Liver (tissue), 9 donors: ENCODE data around the gene MTA2. TPM values are rescaled to one million over a fixed set of nuclear protein-coding genes. Genes with fewer than 3 reads are reported as not detected.

Experiments used
- DNase-seq: peaks from one replicate; pipeline ENCODE4 v3.0.0-alpha.2; 2017; ENCODE audit warnings: low spot score
- H3K27ac ChIP-seq, 2 donors: one replicate each; pipeline ENCODE4 v1.7.0; 2013; ENCODE audit warnings: inconsistent platforms in 2 of 2, low read length in 2 of 2, control low read depth in 1 of 2, low read depth in 1 of 2, mild to moderate bottlenecking in 1 of 2
- H3K27me3 ChIP-seq, 4 donors: one replicate each; pipeline versions ENCODE4 v1.6.1 to v1.7.0; 2013; ENCODE audit warnings: low read length in 3 of 4, inconsistent platforms in 1 of 4, mild to moderate bottlenecking in 1 of 4, moderate library complexity in 1 of 4; ENCODE audit not compliant: control insufficient read depth in 4 of 4, insufficient read depth in 4 of 4
- H3K36me3 ChIP-seq, 4 donors: one replicate each; pipeline versions ENCODE4 v1.6.1 to v1.7.0; 2013; ENCODE audit warnings: low read length in 3 of 4, mild to moderate bottlenecking in 3 of 4, low read depth in 1 of 4, moderate library complexity in 1 of 4; ENCODE audit not compliant: control insufficient read depth in 4 of 4, insufficient read depth in 3 of 4
- H3K4me1 ChIP-seq, 4 donors: one replicate each; pipeline versions ENCODE4 v1.6.1 to v1.7.0; 2013; ENCODE audit warnings: low read length in 3 of 4, mild to moderate bottlenecking in 3 of 4, moderate library complexity in 1 of 4; ENCODE audit not compliant: control insufficient read depth in 4 of 4, insufficient read depth in 4 of 4
- H3K4me3 ChIP-seq, 3 donors: one replicate each; pipeline versions ENCODE4 v1.6.1 to v1.7.0; 2013; ENCODE audit warnings: low read length in 3 of 3, control low read depth in 1 of 3, low read depth in 1 of 3, mild to moderate bottlenecking in 1 of 3
- H3K9ac ChIP-seq, 2 donors: one replicate each; pipeline ENCODE4 v1.7.0; 2013; ENCODE audit warnings: low read length in 2 of 2, mild to moderate bottlenecking in 2 of 2, moderate library complexity in 2 of 2, control low read depth in 1 of 2, low read depth in 1 of 2
- H3K9me3 ChIP-seq, 4 donors: one replicate each; pipeline versions ENCODE4 v1.6.1 to v1.7.0; 2013; ENCODE audit warnings: low read length in 3 of 4; ENCODE audit not compliant: control insufficient read depth in 4 of 4
- CTCF ChIP-seq: fragments of 150-350 bp; IDR thresholded peaks from 2 replicates; pipeline ENCODE4 v1.5.1; 2017; ENCODE audit warnings: improper control_type of control experiment, low read depth, low read length; ENCODE audit not compliant: missing input control
- EGR1 ChIP-seq, 2 donors: IDR thresholded peaks; 2 replicates each; pipeline ENCODE4 v1.6.1; 2016 to 2018; ENCODE audit warnings: antibody characterized with exemption in 2 of 2, low read depth in 2 of 2
- FOXA1 ChIP-seq: IDR thresholded peaks from 2 replicates; pipeline ENCODE4 v1.6.1; 2016; ENCODE audit warnings: antibody characterized with exemption
- FOXA2 ChIP-seq: IDR thresholded peaks from 2 replicates; pipeline ENCODE4 v1.6.1; 2016; ENCODE audit warnings: antibody characterized with exemption
- GABPA ChIP-seq, 2 donors: IDR thresholded peaks in 1 of 2; conservative IDR thresholded peaks in 1 of 2; 2 replicates each; pipeline ENCODE4 v1.6.1; 2016; ENCODE audit warnings: antibody characterized with exemption in 2 of 2, mild to moderate bottlenecking in 1 of 2, moderate library complexity in 1 of 2
- HNF4A ChIP-seq, 2 donors: conservative IDR thresholded peaks; 2 replicates each; pipeline ENCODE4 v1.6.1; 2016; ENCODE audit warnings: antibody characterized with exemption in 2 of 2, mild to moderate bottlenecking in 2 of 2
- HNF4G ChIP-seq: IDR thresholded peaks from 2 replicates; pipeline ENCODE4 v1.6.1; 2016; ENCODE audit warnings: antibody characterized with exemption
- JUND ChIP-seq, 2 donors: IDR thresholded peaks; 2 replicates each; pipeline ENCODE4 v1.6.1; 2016; ENCODE audit warnings: antibody characterized with exemption in 2 of 2
- NR2F2 ChIP-seq: IDR thresholded peaks from 2 replicates; pipeline ENCODE4 v1.6.1; 2016; ENCODE audit warnings: antibody characterized with exemption
- RAD21 ChIP-seq, 2 donors: IDR thresholded peaks; 2 replicates each; pipeline ENCODE4 v1.6.1; 2016; ENCODE audit warnings: antibody characterized with exemption in 2 of 2, mild to moderate bottlenecking in 2 of 2
- REST ChIP-seq: IDR thresholded peaks from 2 replicates; pipeline ENCODE4 v1.6.1; 2016; ENCODE audit warnings: antibody characterized with exemption, mild to moderate bottlenecking
- RXRA ChIP-seq, 2 donors: IDR thresholded peaks; 2 replicates each; pipeline ENCODE4 v1.6.1; 2017 to 2018; ENCODE audit warnings: antibody characterized with exemption in 2 of 2, mild to moderate bottlenecking in 1 of 2
- SP1 ChIP-seq: IDR thresholded peaks from 2 replicates; pipeline ENCODE4 v1.6.1; 2018; ENCODE audit warnings: antibody characterized with exemption, mild to moderate bottlenecking
- TAF1 ChIP-seq: conservative IDR thresholded peaks from 2 replicates; pipeline ENCODE4 v1.6.1; 2016; ENCODE audit warnings: antibody characterized with exemption, mild to moderate bottlenecking
- YY1 ChIP-seq: IDR thresholded peaks from 2 replicates; pipeline ENCODE4 v1.6.1; 2016; ENCODE audit warnings: antibody characterized with exemption, mild to moderate bottlenecking
- WGBS: extraction: QIAGEN DNeasy Blood & Tissue Kit; methylation state at CpG from one replicate; pipeline ENCODE4 v1.1.7; 2013; 5-methylcytosine and 5-hydroxymethylcytosine counted together
- polyA plus RNA-seq, 2 donors: library from polyadenylated mRNA; stranded (reverse) in 1 of 2; unstranded in 1 of 2; fragments of 200-250 nt in 1 of 2; fragments of >200 nt in 1 of 2; fragmentation: Nextera tagmentation in 1 of 2; extraction: Ambion mirVana in 1 of 2; gene quantifications; one replicate each; pipeline versions ENCODE4 v1.2.1 to v1.2.3, GENCODE V29; 2013 to 2015
- total RNA-seq, 2 donors: library from RNA; depleted of rRNA; stranded (reverse); fragments of >200 nt; gene quantifications; one replicate each; pipeline ENCODE4 v1.2.3, GENCODE V29; 2014
- TF ChIP-seq, protein P1 (sequence below): IDR thresholded peaks from 2 replicates; pipeline ENCODE4 v1.6.1; 2016; ENCODE audit warnings: antibody characterized with exemption
- donor health status: healthy.
- donor health status: healthy.
- donor health status: healthy.
- donor health status: healthy.
- donor health status: healthy.

MTA2 gene
- total and polyA plus RNA-seq, 4 donors, result 4.4 to 55.3 (median 32.3) TPM

DNA sequence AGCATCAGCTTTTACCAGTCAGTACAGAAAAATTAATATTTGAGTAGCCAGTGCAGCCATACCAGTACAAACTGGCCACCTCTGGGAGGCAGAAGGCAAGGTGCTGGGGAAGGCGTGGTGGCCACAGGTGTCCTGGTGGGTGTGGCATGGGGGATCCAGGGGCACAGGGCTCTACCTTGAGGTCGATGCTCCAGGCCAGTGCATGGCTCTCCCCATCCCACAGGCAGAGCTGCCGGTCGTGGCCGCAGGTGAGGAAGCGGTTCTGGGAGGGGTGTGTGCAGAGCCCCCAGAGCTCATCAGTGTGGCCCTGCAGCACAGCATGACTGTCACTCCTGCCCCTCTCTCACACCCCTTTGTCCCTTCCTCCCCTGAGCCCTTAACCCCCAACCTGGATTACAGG is 3.8 kb upstream of the MTA2 start:
- H3K9ac ChIP-seq, result no peak overlapping the region
- H3K4me1 ChIP-seq, result peaks cover 10 to 42% (median 24%) of the 10 kb centered on the region in 4 donors
- no peaks in the 10 kb centered on the region for H3K9me3 ChIP-seq
- no peak overlapping the region for H3K4me3 ChIP-seq
- no peak for DNase-seq
- 92% methylated on average over 6 of the region's 6 CpGs for WGBS
- H3K36me3 ChIP-seq, result peaks cover 2 to 17% (median 3%) of the 10 kb centered on the region in 4 donors
- no peaks in the 10 kb centered on the region for H3K27me3 ChIP-seq
- TF ChIP-seq, protein P1, sequence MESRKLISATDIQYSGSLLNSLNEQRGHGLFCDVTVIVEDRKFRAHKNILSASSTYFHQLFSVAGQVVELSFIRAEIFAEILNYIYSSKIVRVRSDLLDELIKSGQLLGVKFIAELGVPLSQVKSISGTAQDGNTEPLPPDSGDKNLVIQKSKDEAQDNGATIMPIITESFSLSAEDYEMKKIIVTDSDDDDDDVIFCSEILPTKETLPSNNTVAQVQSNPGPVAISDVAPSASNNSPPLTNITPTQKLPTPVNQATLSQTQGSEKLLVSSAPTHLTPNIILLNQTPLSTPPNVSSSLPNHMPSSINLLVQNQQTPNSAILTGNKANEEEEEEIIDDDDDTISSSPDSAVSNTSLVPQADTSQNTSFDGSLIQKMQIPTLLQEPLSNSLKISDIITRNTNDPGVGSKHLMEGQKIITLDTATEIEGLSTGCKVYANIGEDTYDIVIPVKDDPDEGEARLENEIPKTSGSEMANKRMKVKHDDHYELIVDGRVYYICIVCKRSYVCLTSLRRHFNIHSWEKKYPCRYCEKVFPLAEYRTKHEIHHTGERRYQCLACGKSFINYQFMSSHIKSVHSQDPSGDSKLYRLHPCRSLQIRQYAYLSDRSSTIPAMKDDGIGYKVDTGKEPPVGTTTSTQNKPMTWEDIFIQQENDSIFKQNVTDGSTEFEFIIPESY, result no peak
- H3K27ac ChIP-seq, result no peak overlapping the region

DNA sequence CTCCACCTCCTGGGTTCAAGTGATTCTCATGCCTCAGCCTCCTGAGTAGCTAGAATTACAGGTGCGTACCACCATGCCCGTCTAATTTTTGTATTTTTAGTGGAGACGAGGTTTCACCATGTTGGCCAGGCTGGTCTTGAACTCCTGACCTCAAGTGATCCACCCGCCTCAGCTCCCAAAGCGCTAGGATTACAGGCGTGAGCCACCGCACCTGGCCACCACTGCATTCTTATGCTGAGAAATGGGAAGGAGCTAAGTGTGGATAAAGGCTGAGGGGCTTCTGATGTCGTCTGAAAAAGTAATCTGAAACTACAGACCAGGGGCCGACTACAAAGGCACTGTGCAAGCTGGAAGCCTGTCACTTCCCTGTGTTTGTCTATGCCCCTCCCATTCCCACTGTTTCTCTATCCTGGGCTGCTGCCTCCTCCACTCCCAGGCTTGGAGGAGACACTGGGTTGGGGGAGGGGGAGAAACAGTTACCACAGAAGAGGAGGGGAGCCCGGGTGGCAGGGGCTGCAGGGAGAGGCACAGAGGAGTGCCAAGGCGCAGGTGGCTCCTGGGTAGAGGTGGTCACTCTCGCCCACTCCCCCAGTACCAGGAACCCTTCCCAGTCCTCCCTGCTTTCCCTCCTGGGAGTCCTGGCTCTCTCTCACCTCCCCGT is 2.9 kb upstream of the MTA2 start:
- H3K36me3 ChIP-seq, result peaks cover 2 to 14% (median 3%) of the 10 kb centered on the region in 4 donors
- H3K27me3 ChIP-seq, result no peaks in the 10 kb centered on the region
- no peak for DNase-seq
- H3K4me3 ChIP-seq, result no peak overlapping the region
- peaks cover 12 to 50% (median 33%) of the 10 kb centered on the region in 4 donors for H3K4me1 ChIP-seq
- TF ChIP-seq RAD21 (IDR thresholded peaks at IDR 0.05), result no peak
- TF ChIP-seq TAF1, result no peak
- TF ChIP-seq HNF4G, result no peak
- TF ChIP-seq EGR1 (IDR thresholded peaks at IDR 0.05; ENCODE audit: low read depth in 2 of 2), result no peak
- no peak for TF ChIP-seq FOXA2
- TF ChIP-seq YY1, result no peak
- no peak for TF ChIP-seq HNF4A (conservative IDR thresholded peaks at IDR 0.05)
- no peak for TF ChIP-seq CTCF
- no peak for TF ChIP-seq SP1
- TF ChIP-seq NR2F2, result no peak
- no peak for TF ChIP-seq RXRA (IDR thresholded peaks at IDR 0.05)
- TF ChIP-seq FOXA1, result no peak
- TF ChIP-seq, protein P1, result no peak
- no peak for TF ChIP-seq REST
- TF ChIP-seq JUND (IDR thresholded peaks at IDR 0.05), result no peak
- no peak for TF ChIP-seq GABPA (IDR thresholded peaks at IDR 0.05 in 1 of 2, conservative IDR thresholded peaks at IDR 0.05 in 1 of 2)
- WGBS, result 83% methylated on average over 13 of the region's 13 CpGs
- no peak overlapping the region for H3K9ac ChIP-seq
- no peak overlapping the region for H3K27ac ChIP-seq
- no peaks in the 10 kb centered on the region for H3K9me3 ChIP-seq
